K562 treated with DMSO at 1 percent for 12 hours (cell line): ENCODE measurements around the gene NKIRAS2. TPM values are rescaled to one million over a fixed set of nuclear protein-coding genes. Genes with fewer than 3 reads are reported as not detected.

ENCODE experiments used
- total RNA-seq: library from RNA; unstranded; fragments of 300-600 nt; gene quantifications from 2 replicates; pipeline ENCODE4 v1.2.3, GENCODE V29; 2022; ENCODE audit not compliant: insufficient read depth

NKIRAS2 gene
- 60.7 and 119 TPM in 2 replicates for total RNA-seq

GRCh38 chr17:42019509-42020404 lies at the start of gene NKIRAS2:
TSS of gene NKIRAS2 (plus strand) at chr17:42020090. CDS start at chr17:42021578, 1,488 bp downstream.

GRCh38 chr17:42016941-42017865 lies 2.7 kb upstream of the NKIRAS2 start, which contains the start of gene DNAJC7:
TSS of gene DNAJC7 (minus strand) at chr17:42017439. CDS start at chr17:42017416, 23 bp downstream.

GRCh38 chr17:42050393-42051012 lies 30.6 kb downstream of the NKIRAS2 start, which contains the start of gene C17orf113:
TSS of gene C17orf113 (minus strand) at chr17:42050601. CDS start at chr17:42043376, 7,225 bp downstream.

Other genes starting within 250 kb of the NKIRAS2 start
- 157 and 245 TPM in 2 replicates for gene JUP, start 233.4 kb upstream of the NKIRAS2 start, total RNA-seq
- gene P3H4, start 208.1 kb upstream of the NKIRAS2 start, total RNA-seq = 2.8 and 4.4 TPM in 2 replicates
- gene FKBP10, start 207.1 kb upstream of the NKIRAS2 start, total RNA-seq = 0.90 and 3.6 TPM in 2 replicates
- gene NT5C3B, start 183.9 kb upstream of the NKIRAS2 start, total RNA-seq = 83.3 and 95.7 TPM in 2 replicates
- not detected in 2 replicates for gene KLHL10, start 182.3 kb upstream of the NKIRAS2 start, total RNA-seq
- gene KLHL11, start 154.7 kb upstream of the NKIRAS2 start, total RNA-seq = 2.3 and 6.1 TPM in 2 replicates
- gene ACLY, start 101.1 kb upstream of the NKIRAS2 start, total RNA-seq = 42.0 and 106 TPM in 2 replicates
- 0.36 and 1.4 TPM in 2 replicates for gene ODAD4, start 89.5 kb upstream of the NKIRAS2 start, total RNA-seq
- 34.5 and 50.2 TPM in 2 replicates for gene CNP, start 53.3 kb upstream of the NKIRAS2 start, total RNA-seq
- 88.5 and 114 TPM in 2 replicates for gene DNAJC7, start 2.7 kb upstream of the NKIRAS2 start, total RNA-seq
- gene C17orf113, start 30.5 kb downstream of the NKIRAS2 start, total RNA-seq = 2.0 and 2.4 TPM in 2 replicates
- gene ZNF385C, start 78.4 kb downstream of the NKIRAS2 start, total RNA-seq = 0.73 and 1.8 TPM in 2 replicates
- 2.9 and 4.3 TPM in 2 replicates for gene DHX58, start 92.6 kb downstream of the NKIRAS2 start, total RNA-seq
- gene KAT2A, start 101.3 kb downstream of the NKIRAS2 start, total RNA-seq = 16.9 and 35.3 TPM in 2 replicates
- gene HSPB9, start 102.7 kb downstream of the NKIRAS2 start, total RNA-seq = 1.1 TPM in 1 of 2 replicates, not detected in the other
- gene RAB5C, start 134.9 kb downstream of the NKIRAS2 start, total RNA-seq = 117 and 137 TPM in 2 replicates
- not detected in 2 replicates for gene KCNH4, start 161.1 kb downstream of the NKIRAS2 start, total RNA-seq
- not detected in 2 replicates for gene HCRT, start 165.4 kb downstream of the NKIRAS2 start, total RNA-seq
- gene GHDC, start 174.4 kb downstream of the NKIRAS2 start, total RNA-seq = 15.5 and 21.4 TPM in 2 replicates